Measurements from ENCODE around the gene GREB1.

GREB1 gene

DNA sequence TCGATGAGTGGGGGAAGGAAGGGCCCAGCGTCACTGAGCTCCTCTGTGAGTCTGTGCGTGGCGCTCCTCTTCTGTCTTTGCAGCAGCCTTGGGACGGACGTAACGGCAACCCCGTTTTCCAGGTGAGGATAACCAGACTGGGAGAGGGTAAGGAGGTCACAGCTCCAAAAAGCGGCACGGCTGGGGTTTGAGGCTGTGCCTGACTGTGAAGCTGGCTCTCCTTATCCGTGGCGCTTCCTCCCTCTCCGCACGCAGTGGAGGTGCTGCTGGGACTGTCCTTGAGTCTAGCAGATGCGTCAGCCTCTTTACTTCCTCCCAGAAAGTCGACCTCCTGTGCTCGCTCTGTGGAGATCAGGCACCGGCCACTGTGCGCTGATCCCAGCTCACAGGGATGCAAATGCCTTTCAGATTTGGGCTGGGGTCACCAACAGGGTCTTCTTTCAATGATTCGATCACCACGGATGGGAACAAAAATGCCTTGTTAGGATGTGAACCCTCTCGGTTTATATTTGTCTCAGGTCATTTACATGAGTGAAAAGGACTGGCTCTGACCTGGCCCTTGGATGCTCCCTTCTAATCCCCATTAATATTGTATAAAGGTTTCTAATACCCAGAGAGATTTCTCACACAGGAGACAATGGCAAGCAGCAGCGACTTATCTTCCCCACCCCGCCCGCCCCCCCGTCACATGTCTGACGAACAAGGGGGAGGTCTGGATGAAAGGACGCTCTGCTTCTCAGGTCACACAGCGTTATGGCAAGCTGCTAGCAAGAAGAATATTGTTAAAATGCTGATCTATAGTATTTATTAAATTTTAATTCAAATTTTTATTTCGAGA is 37.8 kb upstream of the GREB1 start:
- no peaks in the 10 kb centered on the region for H3K4me1 ChIP-seq (ENCODE audit: control insufficient read depth, insufficient read depth, low read length)
- POLR2A ChIA-PET = no interaction called here
- H3K27ac ChIP-seq (ENCODE audit: extremely low read depth, low read depth, low read length) = no peak overlapping the region
- TF ChIP-seq ZNF660 (tag by site-specific recombination; IDR thresholded peaks at IDR 0.05) = no peak
- no peak for TF ChIP-seq ZNF416 (tag by site-specific recombination; IDR thresholded peaks at IDR 0.05)
- TF ChIP-seq, protein P1, sequence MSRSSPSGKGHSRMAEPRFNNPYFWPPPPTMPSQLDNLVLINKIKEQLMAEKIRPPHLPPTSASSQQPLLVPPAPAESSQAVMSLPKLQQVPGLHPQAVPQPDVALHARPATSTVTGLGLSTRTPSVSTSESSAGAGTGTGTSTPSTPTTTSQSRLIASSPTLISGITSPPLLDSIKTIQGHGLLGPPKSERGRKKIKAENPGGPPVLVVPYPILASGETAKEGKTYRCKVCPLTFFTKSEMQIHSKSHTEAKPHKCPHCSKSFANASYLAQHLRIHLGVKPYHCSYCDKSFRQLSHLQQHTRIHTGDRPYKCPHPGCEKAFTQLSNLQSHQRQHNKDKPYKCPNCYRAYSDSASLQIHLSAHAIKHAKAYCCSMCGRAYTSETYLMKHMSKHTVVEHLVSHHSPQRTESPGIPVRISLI (tag by site-specific recombination; IDR thresholded peaks at IDR 0.05) = no peak
- TF ChIP-seq ZNF560 (tag by site-specific recombination; IDR thresholded peaks at IDR 0.05; ENCODE audit: borderline replicate concordance) = no peak
- no peak for TF ChIP-seq ZNF76 (tag by site-specific recombination; IDR thresholded peaks at IDR 0.05; ENCODE audit: borderline replicate concordance, low read depth)
- no peak for TF ChIP-seq ZNF785 (tag by site-specific recombination; IDR thresholded peaks at IDR 0.05)
- no peak for TF ChIP-seq YY1 (tag by site-specific recombination; IDR thresholded peaks at IDR 0.05)
- no peak for TF ChIP-seq ZNF529 (tag by site-specific recombination; IDR thresholded peaks at IDR 0.05; ENCODE audit: insufficient replicate concordance)
- TF ChIP-seq ZNF2 (tag by site-specific recombination; IDR thresholded peaks at IDR 0.05) = no peak
- no peak for TF ChIP-seq ZNF596 (tag by site-specific recombination; IDR thresholded peaks at IDR 0.05)
- TF ChIP-seq, protein P2, sequence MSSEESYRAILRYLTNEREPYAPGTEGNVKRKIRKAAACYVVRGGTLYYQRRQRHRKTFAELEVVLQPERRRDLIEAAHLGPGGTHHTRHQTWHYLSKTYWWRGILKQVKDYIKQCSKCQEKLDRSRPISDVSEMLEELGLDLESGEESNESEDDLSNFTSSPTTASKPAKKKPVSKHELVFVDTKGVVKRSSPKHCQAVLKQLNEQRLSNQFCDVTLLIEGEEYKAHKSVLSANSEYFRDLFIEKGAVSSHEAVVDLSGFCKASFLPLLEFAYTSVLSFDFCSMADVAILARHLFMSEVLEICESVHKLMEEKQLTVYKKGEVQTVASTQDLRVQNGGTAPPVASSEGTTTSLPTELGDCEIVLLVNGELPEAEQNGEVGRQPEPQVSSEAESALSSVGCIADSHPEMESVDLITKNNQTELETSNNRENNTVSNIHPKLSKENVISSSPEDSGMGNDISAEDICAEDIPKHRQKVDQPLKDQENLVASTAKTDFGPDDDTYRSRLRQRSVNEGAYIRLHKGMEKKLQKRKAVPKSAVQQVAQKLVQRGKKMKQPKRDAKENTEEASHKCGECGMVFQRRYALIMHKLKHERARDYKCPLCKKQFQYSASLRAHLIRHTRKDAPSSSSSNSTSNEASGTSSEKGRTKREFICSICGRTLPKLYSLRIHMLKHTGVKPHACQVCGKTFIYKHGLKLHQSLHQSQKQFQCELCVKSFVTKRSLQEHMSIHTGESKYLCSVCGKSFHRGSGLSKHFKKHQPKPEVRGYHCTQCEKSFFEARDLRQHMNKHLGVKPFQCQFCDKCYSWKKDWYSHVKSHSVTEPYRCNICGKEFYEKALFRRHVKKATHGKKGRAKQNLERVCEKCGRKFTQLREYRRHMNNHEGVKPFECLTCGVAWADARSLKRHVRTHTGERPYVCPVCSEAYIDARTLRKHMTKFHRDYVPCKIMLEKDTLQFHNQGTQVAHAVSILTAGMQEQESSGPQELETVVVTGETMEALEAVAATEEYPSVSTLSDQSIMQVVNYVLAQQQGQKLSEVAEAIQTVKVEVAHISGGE (tag by site-specific recombination; conservative IDR thresholded peaks at IDR 0.05; ENCODE audit: low read depth) = no peak
- TF ChIP-seq ZNF292 (tag by site-specific recombination; IDR thresholded peaks at IDR 0.05; ENCODE audit: borderline replicate concordance, low read depth) = no peak
- TF ChIP-seq, protein P3, sequence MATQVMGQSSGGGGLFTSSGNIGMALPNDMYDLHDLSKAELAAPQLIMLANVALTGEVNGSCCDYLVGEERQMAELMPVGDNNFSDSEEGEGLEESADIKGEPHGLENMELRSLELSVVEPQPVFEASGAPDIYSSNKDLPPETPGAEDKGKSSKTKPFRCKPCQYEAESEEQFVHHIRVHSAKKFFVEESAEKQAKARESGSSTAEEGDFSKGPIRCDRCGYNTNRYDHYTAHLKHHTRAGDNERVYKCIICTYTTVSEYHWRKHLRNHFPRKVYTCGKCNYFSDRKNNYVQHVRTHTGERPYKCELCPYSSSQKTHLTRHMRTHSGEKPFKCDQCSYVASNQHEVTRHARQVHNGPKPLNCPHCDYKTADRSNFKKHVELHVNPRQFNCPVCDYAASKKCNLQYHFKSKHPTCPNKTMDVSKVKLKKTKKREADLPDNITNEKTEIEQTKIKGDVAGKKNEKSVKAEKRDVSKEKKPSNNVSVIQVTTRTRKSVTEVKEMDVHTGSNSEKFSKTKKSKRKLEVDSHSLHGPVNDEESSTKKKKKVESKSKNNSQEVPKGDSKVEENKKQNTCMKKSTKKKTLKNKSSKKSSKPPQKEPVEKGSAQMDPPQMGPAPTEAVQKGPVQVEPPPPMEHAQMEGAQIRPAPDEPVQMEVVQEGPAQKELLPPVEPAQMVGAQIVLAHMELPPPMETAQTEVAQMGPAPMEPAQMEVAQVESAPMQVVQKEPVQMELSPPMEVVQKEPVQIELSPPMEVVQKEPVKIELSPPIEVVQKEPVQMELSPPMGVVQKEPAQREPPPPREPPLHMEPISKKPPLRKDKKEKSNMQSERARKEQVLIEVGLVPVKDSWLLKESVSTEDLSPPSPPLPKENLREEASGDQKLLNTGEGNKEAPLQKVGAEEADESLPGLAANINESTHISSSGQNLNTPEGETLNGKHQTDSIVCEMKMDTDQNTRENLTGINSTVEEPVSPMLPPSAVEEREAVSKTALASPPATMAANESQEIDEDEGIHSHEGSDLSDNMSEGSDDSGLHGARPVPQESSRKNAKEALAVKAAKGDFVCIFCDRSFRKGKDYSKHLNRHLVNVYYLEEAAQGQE (tag by site-specific recombination; IDR thresholded peaks at IDR 0.05) = no peak
- no peak for TF ChIP-seq GLI4 (tag by site-specific recombination; IDR thresholded peaks at IDR 0.05)
- H3K9me3 ChIP-seq (ENCODE audit: control insufficient read depth, insufficient read depth, low read depth, low read length) = no peaks in the 10 kb centered on the region
- no peaks in the 10 kb centered on the region for H3K36me3 ChIP-seq (ENCODE audit: control insufficient read depth in 2 of 2, insufficient read depth in 1 of 2, low read length in 2 of 2)
- CTCF ChIA-PET = interaction anchor here (1.2 to 1.5 kb wide), 2 partner anchors 86 to 88 kb away, joined by 4 to 6 read pairs; no protein-coding TSS in a partner anchor
- no peak overlapping the region for H3K4me3 ChIP-seq (ENCODE audit: low read depth, low read length)

DNA sequence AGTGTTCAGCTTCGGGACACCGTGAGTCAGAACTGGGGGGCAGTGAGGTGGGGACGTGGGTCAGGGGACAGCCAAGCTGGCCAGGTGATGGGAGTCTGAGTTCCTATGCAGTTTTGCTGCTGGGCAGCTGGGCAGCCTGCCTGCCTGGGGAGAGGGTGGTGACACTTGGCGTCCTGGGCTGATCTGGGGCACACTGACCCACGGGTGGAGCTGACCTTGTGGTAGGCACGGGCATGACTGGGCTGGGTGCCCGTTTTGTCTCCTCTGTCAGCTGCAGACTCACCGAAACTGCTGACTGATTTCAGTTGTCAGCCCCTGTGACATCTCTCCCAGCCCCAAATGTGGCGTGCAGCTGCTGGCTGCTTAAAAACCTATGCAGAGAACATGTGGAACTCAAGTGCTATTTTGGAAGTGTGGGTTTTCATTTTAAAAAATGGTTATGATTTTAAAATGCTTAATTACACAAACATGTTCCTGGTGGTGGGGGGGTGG is 35.3 kb upstream of the GREB1 start:
- CTCF ChIA-PET = interaction anchor here (0.6 to 1.0 kb wide), 3 partner anchors 31 to 189 kb away, joined by 3 to 8 read pairs (median 3); no protein-coding TSS in a partner anchor
- H3K4me3 ChIP-seq (ENCODE audit: low read depth, low read length) = no peak overlapping the region
- H3K4me1 ChIP-seq (ENCODE audit: control insufficient read depth, insufficient read depth, low read length) = no peaks in the 10 kb centered on the region
- POLR2A ChIA-PET = no interaction called here
- H3K36me3 ChIP-seq (ENCODE audit: control insufficient read depth in 2 of 2, insufficient read depth in 1 of 2, low read length in 2 of 2) = no peaks in the 10 kb centered on the region
- TF ChIP-seq ZBTB1 (tag by site-specific recombination; IDR thresholded peaks at IDR 0.05) (no peak), ZNF211 (tag by site-specific recombination; IDR thresholded peaks at IDR 0.05; ENCODE audit: low read depth) (no peak)
- no peaks in the 10 kb centered on the region for H3K9me3 ChIP-seq (ENCODE audit: control insufficient read depth, insufficient read depth, low read depth, low read length)
- no peak overlapping the region for H3K27ac ChIP-seq (ENCODE audit: extremely low read depth, low read depth, low read length)
